ENCODE data around the gene ZBTB46.

ZBTB46 gene

GRCh38 chr20:63745424-63745805 is 85.6 kb downstream of the ZBTB46 start:
- H4K20me1 ChIP-seq (ENCODE audit: insufficient read depth, low read length, poor library complexity, severe bottlenecking), result peaks cover 16% of the 10 kb centered on the region
- H3F3A ChIP-seq (ENCODE audit: low read depth), result 0 out of 2 replicates have a peak, but pooled peaks cover 7% of the 10 kb centered on the region
- H3K4me2 ChIP-seq (ENCODE audit: low read depth, low read length, poor library complexity, severe bottlenecking), result no peak overlapping the region
- H3K79me2 ChIP-seq (ENCODE audit: insufficient read depth, low read length), result peaks cover 20% of the 10 kb centered on the region
- H3K36me3 ChIP-seq (ENCODE audit: insufficient read depth, low read length), result peaks cover 13% of the 10 kb centered on the region; the same call in 1 of the 2 replicates
- H2AFZ ChIP-seq (ENCODE audit: low read length), result no peak overlapping the region
- no peak overlapping the region for H3K9ac ChIP-seq (ENCODE audit: low read depth, low read length, poor library complexity, severe bottlenecking)
- H3K4me1 ChIP-seq (ENCODE audit: insufficient read depth, low read length, poor library complexity, severe bottlenecking), result peaks cover 20% of the 10 kb centered on the region
- no peak for TF ChIP-seq CTCF (conservative IDR thresholded peaks at IDR 0.05; ENCODE audit: low read length)
- no peak for TF ChIP-seq EZH2phosphoT487 (IDR thresholded peaks at IDR 0.05; ENCODE audit: borderline replicate concordance)
- no peaks in the 10 kb centered on the region for H3K27me3 ChIP-seq (ENCODE audit: insufficient read depth, low read length, poor library complexity, severe bottlenecking)
- H3K4me3 ChIP-seq (ENCODE audit: low read length, poor library complexity, severe bottlenecking), result no peak overlapping the region
- H3K9me3 ChIP-seq (ENCODE audit: insufficient read depth, low read depth, low read length), result no peaks in the 10 kb centered on the region
- no peaks in the 10 kb centered on the region for H3K9me2 ChIP-seq (replicated peaks; ENCODE audit: low read depth, low read length)

GRCh38 chr20:63744574-63745423 is 86.3 kb downstream of the ZBTB46 start:
- H3K4me3 ChIP-seq (ENCODE audit: low read length, poor library complexity, severe bottlenecking), result no peak overlapping the region
- no peaks in the 10 kb centered on the region for H3K9me2 ChIP-seq (replicated peaks; ENCODE audit: low read depth, low read length)
- no peak overlapping the region for H3K4me2 ChIP-seq (ENCODE audit: low read depth, low read length, poor library complexity, severe bottlenecking)
- H4K20me1 ChIP-seq (ENCODE audit: insufficient read depth, low read length, poor library complexity, severe bottlenecking), result peaks cover 16% of the 10 kb centered on the region
- H3K9ac ChIP-seq (ENCODE audit: low read depth, low read length, poor library complexity, severe bottlenecking), result no peak overlapping the region
- TF ChIP-seq EZH2phosphoT487 (IDR thresholded peaks at IDR 0.05; ENCODE audit: borderline replicate concordance) (no peak), CTCF (conservative IDR thresholded peaks at IDR 0.05; ENCODE audit: low read length) (no peak)
- peaks cover 14% of the 10 kb centered on the region for H3K4me1 ChIP-seq (ENCODE audit: insufficient read depth, low read length, poor library complexity, severe bottlenecking)
- H3F3A ChIP-seq (ENCODE audit: low read depth), result 0 out of 2 replicates have a peak, but pooled peaks cover 7% of the 10 kb centered on the region
- no peaks in the 10 kb centered on the region for H3K9me3 ChIP-seq (ENCODE audit: insufficient read depth, low read depth, low read length)
- H2AFZ ChIP-seq (ENCODE audit: low read length), result no peak overlapping the region
- peaks cover 13% of the 10 kb centered on the region; the same call in 1 of the 2 replicates for H3K36me3 ChIP-seq (ENCODE audit: insufficient read depth, low read length)
- H3K79me2 ChIP-seq (ENCODE audit: insufficient read depth, low read length), result peaks cover 20% of the 10 kb centered on the region
- no peaks in the 10 kb centered on the region for H3K27me3 ChIP-seq (ENCODE audit: insufficient read depth, low read length, poor library complexity, severe bottlenecking)

DNA sequence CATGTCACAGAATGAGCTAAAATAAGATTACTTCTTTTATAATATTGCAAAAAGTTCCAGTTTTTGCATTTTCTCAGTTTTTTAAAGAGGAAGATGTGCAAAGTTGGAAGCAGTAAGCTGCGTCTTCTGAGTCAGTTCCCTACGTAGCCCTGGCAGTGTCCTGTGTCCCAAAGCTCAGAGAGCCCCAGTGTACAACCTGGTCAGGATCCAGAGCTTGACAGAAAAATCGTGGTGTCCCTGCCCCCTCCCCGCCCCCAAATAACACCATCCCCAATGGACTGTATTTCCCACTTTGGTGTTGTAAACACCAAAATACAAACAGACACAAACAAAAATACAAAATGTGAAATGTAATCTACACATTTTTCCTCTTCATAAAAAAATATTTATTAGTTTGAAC is 86.9 kb downstream of the ZBTB46 start:
- Histone ChIP-seq H3K9ac (ENCODE audit: low read depth, low read length, poor library complexity, severe bottlenecking) (no peak overlapping the region), H3K4me1 (ENCODE audit: insufficient read depth, low read length, poor library complexity, severe bottlenecking) (peaks cover 10% of the 10 kb centered on the region), H2AFZ (ENCODE audit: low read length) (no peak overlapping the region), H4K20me1 (ENCODE audit: insufficient read depth, low read length, poor library complexity, severe bottlenecking) (peaks cover 17% of the 10 kb centered on the region), H3K9me3 (ENCODE audit: insufficient read depth, low read depth, low read length) (no peaks in the 10 kb centered on the region), H3K27me3 (ENCODE audit: insufficient read depth, low read length, poor library complexity, severe bottlenecking) (no peaks in the 10 kb centered on the region), H3K4me2 (ENCODE audit: low read depth, low read length, poor library complexity, severe bottlenecking) (no peak overlapping the region), H3K9me2 (replicated peaks; ENCODE audit: low read depth, low read length) (no peaks in the 10 kb centered on the region), H3F3A (ENCODE audit: low read depth) (0 out of 2 replicates have a peak, but pooled peaks cover 7% of the 10 kb centered on the region), H3K79me2 (ENCODE audit: insufficient read depth, low read length) (peaks cover 20% of the 10 kb centered on the region), H3K36me3 (ENCODE audit: insufficient read depth, low read length) (peaks cover 13% of the 10 kb centered on the region; the same call in 1 of the 2 replicates), H3K4me3 (ENCODE audit: low read length, poor library complexity, severe bottlenecking) (no peak overlapping the region)
- TF ChIP-seq CTCF (conservative IDR thresholded peaks at IDR 0.05; ENCODE audit: low read length) (no peak), EZH2phosphoT487 (IDR thresholded peaks at IDR 0.05; ENCODE audit: borderline replicate concordance) (no peak)
